ENCODE measurements around the gene NARS2.
A peak's percentile ranks its signal among the peaks of the same experiment; 100 is the strongest.

The NARS2 gene

DNA sequence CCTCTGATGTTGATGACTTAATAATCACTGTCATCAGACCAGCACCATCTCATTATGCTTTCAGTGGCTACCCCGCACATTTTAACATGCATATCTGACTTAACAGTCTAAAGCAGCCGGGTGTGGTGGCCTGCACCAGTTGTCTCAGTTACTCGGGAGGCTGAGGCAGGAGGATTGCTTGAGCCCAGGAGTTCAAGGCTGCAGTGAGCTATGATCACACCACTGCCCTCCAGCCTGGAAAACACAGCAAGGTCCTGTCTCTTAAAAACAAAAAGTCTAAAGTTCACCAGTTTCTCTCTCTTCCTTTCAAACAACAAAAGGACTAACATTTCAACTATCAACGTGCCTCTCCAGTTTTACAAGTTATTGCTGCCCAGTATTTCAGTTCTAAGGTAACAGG, 101.8 kb downstream of the NARS2 start:
- DNase-seq, result no peak

DNA sequence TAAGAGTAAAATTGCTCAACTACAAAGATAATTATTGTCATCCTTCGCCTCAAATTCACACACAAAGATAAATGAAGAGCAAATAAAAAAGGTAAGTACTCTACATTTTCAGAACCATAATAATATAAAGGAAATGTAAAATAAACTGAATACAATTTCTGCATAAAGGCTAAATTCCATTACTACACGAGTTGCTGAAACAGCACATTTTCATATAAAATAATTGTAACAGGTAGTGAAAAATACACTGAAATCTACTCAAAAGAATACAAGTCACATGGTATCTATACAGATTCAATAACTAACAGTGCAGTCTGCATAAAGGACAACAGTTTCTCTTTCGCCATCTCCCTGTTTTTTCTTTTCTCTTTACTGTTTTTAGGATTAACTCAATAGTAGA, 102.3 kb downstream of the NARS2 start:
- DNase-seq, result no peak

DNA sequence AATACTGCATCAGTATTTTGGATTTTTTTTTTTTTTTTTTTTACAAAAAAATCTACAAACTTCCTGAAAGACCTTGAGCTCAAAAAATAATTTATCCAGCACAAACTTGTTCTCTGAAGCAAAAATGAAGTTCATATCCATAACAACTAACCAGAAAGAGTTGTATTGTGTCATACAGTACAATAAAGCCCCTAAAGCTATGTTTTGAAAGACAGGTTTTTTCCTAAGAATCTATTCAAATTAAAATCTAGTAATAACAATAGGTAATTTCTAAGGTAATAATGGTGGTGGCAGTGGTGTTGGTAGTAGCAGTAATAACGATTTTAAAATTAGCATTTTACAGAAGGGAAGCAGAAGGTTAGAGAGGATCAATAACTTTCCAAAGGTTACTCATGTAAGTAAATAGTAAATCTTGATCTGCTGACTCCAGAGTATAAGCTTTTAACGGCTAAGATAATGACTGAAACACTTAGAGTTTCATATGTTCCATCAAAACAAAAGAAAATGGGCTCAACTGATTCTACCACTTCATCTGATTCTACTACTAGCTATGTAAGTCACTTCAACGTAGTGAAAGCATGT, 103.7 kb downstream of the NARS2 start:
- DNase-seq, result no peak

DNA sequence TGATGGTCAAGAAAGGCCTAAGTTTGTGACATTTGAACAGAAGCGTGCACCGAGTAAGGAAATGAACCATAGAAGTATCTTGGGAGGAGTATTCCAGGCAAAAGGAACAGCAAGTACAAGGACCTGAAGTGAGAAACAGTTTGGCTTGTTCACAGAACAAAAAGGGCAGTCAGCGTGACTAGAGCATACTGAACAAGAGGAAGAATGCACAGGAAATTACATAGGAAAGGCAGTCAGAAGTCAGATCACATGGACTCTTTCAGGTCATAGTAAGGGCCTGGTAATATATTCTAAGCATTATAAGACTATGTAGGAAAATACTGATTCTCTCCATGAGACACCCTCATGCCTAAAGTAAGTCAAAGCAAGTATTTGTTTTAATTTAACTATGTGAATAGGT, 104.8 kb downstream of the NARS2 start:
- DNase-seq, result no peak

DNA sequence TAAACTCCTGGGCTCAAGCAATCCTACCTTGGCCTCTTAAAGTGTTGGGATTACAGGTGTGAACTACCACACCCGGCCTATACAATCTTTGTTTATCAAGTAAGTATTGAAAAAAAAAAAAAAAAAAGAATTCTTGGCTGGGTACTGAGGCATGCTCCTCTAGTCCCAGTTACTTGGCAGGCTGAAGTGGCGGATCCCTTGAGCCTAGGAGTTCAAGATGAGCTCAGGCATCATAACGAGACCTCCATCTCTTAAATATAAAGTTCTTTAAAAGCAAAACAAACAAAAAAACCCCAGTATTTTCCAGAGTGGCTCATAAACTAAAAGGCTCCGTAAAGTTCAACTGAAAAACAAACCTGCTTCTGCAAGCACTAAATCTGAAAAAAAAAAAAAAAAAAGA, 106.7 kb downstream of the NARS2 start:
- no peak for DNase-seq

DNA sequence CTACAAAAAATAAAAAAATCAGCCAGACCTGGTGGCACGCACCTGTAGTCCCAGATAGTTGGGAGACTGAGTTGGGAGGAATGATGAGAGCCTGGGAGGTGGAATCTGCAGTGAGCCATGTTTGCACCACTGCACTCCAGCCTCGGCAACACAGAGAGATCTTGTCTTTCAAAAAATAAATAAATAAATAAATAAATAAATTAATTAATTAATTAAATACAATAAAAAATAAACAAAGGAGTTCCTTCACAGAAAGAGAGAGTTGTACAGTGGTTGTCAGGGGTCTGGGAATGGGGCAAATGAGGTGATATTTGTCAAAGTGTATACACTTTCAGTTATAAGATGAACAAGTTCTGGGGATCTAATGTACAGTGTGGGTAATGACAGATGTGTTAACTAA, 107.3 kb downstream of the NARS2 start:
- no peak for DNase-seq

DNA sequence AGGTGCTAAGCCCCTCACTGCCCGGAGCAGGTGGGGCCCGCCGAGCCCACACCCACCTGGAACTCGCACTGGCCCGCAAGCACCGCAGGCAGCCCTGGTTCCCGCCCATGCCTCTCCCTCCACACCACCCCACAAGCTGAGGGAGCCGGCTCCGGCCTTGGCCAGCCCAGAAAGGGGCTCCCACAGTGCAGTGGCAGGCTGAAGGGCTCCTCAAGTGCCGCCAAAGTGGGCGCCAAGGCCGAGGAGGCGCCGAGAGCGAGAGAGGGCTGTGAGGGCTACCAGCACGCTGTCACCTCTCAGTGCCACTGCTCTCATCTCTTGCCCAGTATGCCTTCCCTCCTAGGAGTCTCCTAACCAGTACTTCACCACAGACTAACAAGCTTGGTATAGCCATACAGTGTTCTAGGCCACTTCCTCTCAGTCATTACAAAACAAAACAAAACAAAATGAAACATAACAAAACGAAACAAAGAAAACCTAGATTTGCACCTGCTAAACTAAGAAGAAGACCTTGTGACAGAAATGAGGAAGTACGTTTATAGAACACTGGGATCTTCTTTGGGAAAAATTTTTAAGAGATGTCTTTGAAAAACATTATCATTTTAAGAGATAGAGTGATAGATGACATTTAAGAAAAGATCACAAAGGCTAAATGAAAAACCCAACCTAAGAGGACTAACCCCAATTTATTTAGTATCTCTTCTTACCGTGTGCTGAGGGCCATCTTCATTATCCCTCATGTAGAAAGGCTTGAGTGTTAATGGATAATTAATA, 109.3 kb downstream of the NARS2 start:
- peak; percentile 18 for DNase-seq

DNA sequence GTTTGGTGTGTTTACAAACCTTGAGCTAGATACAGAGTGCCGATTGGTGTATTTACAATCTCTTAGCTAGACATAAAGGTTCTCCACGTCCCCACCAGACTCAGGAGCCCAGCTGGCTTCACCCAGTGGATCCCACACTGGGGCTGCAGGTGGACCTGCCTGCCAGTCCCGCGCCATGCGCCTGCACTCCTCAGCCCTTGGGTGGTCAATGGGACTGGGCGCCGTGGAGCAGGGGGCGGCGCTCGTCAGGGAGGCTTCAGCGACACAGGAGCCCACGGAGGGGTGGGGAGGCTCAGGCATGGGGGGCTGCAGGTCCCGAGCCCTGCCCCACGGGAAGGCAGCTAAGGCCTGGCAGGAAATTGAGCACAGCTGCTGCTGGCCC, 109.9 kb downstream of the NARS2 start:
- DNase-seq, result peak; percentile 16

DNA sequence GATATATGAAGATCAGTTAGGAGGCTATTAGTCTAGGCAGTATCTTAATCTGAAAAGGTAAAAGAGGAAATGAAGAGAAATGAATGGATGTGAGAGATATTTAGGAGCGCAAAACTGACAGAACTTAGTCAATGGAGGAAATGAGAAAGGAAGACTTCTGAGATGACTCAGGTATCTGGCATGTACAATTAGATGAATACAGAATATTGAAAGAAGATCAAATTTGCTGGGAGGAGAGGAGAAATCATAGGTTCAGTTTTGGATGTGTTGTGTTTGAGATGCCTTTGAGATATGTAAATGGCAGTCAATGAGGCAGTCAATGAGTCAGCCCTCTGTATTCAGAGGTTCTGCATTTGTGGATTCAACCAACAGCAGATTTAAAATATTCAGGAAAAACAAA, 114.2 kb downstream of the NARS2 start:
- no peak for DNase-seq

DNA sequence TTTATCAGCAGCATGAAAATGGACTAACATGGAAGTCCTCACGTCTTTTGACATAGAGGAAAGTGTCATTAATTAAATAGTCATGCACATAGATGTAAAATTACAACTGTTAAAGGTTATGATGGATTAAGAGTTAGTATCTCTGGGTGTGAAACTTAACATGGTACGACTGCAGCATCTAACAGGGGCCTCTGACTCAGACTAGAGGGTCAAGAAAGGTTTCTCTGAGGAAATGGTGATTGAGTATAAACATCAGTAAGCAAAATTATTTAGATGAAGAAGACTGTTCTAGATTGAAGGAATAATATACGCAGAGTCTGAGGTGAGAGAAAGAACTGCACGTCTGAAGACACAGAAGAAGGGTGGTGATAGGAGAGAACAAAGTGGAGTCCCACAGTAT, 114.9 kb downstream of the NARS2 start:
- no peak for DNase-seq

DNA sequence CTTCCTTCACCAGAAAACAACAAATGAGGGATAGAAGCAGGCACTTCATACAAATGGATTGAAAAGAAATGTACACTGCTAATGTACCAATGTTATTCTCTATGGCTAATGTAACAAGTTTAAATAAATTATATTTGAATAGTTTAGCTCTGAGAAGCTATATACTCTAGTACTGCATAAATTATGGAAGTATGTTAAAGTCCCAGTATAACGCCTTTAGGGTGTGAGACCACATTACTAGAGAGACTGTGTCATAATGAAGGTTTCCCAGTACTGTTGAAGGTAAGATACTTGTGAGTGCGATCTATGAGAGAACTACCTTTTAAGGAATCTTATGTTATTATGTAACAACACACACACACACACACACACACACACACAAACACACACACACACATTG, 117.2 kb downstream of the NARS2 start:
- DNase-seq, result no peak

DNA sequence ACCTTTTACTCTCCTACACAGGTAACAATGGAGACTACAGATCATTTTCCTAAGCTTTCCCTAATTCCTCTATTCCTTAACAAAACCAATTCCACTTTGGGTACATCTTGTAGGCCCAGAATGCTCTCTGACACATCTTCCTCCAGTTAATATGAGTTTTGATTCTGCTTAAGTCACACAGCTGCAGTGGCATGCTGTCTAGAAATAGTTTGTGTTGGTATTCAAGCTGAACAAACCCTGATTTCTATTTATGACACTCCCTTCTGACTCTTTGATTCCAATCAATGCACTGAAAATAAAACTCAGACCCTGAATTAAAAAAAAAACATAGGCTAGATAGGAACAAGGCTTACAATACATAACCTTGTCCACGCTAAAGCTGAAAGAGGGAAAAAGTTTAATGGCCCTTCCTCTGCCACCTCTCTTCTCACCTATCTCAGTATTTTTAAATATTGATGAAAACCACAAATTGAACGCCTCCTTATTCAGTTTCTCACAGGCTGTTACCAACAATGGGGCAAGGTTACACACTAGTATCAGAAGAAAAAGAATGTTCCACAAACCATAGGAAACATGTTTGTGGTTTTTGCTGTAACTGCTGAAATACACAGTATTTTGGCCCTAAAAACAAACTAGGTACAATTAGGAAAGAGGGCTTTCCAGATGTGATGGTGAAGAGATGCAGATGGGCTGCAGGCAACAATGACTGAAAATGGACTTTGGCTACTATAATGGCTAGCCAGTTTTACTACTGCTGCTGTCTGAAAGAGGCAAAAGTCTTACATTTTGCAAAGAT, 121.3 kb downstream of the NARS2 start:
- DNase-seq, result no peak

DNA sequence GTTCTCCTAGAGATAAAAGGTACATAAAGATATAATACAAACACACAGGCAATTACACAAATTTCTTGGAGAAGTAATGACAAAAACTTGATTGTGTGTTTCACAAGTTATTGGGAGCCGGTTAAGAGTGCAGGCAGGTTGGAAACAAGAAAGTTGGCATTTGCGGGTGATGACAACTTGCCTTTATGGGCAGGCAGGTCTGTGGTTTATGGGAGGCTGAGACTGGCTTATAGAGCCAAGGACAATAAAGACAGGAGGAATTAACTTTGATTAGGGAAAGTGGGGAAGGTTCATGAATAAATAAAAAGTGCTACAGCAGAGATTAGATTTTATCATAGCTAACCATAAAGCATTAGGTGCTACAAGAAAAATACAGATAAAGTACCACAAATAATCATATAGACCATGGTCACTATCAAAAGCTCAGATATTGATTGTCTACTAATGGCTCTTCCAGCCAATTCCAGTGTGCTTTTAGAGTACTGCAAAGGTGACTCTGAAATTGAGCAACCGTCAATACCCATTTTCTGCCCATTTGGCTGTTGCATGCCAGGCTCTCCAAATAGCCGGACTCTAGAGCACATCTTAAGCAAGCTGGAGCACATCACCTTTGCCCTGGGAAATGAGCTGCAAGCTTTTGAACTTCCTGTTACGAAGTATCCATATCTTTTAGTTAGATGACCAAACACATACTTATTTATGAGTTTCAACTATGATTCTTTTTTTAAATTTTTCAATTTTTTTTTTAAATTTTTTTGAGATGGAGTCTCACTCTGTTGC, 123.1 kb downstream of the NARS2 start:
- DNase-seq, result no peak

DNA sequence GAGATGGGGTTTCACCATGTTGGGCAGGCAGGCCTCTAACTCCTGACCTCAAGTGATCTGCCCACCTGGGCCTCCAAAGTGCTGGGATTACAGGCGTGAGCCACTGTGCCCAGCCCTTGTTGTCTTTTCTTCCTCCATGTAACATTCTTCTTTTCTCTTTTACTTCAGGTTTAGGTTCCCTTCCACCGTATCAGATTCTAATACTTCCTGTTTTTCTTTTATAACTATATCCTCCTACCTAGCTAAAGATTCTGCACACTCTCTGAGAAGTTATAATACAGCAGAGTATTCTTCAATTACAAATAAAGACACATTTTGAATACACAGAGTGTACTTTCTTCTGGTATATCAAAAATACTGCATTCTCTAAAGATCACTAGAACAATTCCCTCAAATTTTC, 123.8 kb downstream of the NARS2 start:
- no peak for DNase-seq

DNA sequence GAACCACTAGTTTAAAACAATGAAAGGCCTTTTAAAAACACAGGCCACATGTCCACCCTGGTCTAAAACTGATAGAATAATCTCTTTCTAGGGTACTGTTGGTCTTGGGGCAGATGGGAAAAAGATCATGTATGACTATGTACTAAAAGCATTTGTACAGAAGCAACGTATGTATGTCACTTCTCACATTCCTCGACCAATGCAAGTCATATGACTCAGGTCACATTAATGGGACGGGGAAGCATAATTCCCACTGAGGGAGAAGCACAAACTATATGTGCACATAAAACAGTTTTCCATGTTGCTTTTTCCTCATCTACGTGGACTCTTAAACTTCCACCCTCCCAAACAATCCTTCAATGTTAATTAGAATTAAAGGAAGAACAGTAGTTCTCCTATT, 124.8 kb downstream of the NARS2 start:
- no peak for DNase-seq

DNA sequence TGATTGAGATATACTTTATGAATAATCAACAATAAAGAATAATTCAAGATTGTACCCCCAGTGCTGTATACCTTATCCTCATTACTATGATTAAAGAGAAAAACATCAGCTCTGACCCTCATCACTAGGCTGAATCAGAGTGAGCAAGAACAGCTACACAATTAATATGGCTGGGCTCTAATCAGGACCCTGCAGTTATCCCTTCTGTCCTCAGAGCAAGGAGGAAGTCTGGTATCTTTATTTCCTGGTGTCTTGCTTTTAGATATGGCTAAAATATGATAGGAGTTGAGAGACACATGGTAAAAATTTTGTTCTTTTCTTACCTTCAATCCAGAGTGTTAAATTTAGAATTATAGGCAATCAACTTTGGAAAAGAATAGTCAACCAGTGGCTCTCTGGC, 128.5 kb downstream of the NARS2 start:
- no peak for DNase-seq

DNA sequence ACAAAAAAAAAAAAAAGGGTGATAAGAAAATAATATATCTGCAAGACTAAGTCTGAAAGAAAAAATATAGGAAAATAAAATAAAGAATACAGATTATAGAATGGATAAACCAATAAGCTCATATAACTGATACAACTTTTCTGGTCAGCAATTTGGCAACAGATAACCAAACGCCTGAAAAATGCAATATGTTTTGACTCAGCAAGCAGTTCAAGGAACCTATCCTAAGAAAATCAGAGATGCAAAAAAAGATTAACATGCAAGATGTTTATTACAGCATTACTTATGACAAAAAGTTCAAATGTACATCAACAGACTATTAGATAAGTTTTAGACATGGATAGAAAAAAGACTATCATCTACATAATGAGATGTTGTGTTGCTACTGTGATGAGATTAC, 129.9 kb downstream of the NARS2 start:
- no peak for DNase-seq

DNA sequence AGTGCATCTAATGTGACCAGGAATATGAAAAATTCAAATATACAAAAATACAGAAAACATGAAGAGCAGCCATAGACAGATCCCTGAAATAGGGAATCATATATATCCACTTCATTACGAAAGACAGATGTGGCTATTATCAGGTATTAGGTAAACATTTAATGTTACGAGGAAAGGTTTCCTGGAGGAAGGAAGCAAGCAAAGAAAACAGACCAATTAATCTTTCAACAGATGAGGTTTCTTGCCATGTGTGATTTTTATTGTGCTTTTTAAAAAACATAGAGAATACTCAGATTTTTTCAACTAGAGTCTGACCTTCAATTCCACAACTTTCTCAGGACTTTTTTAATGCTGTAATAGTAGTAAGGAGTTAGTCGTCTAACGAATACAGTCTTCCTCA, 132.7 kb downstream of the NARS2 start:
- no peak for DNase-seq

DNA sequence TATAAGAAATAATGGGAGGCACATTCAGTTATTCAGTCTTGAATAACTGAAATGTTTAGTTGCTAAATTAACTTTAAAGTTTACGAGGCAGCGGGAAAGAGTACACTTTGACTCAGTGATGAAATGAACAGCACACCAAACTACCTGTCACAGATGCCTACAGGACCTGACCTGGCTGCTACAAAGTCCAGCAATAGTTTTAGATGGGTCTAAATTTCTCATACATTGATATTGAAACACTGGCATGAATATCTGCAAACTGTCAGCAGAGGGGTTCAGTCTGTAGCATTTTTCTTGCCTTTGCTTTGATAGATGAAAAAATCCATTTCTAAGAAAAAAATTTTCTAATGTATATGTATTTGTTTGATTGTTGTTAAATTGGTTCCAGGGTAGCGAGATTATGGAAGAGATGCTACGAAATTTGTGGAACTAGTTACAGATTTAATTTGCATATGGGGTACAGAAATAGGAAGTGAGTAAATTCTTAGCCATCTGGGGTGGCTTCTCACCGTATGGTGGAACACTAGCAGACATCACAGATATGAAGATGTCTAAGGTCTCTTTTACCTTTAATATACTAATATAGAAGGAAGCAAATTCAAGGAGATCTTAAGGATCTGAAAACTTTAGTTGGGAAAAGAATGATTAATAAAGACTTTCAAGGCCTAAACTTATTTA, 136.2 kb downstream of the NARS2 start:
- DNase-seq, result no peak

DNA sequence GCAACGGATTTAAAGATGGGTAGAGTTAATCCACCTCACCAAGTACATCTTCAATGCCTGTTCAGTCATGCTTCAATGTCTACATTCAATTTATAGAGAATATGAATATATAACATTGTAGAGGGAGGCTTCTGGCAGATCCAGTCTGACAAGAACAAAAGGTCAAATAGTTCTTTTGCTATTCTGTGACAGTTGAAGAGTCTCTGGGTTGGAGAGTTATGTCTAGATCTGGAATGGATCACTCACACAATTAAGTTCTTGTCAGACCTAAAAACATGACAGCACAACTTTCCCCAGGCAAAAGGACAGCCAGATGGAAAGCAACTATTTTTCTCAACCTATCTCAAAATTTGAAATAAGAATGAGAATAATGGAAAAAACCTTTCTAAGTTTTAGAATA, 141.7 kb downstream of the NARS2 start:
- DNase-seq, result no peak

DNA sequence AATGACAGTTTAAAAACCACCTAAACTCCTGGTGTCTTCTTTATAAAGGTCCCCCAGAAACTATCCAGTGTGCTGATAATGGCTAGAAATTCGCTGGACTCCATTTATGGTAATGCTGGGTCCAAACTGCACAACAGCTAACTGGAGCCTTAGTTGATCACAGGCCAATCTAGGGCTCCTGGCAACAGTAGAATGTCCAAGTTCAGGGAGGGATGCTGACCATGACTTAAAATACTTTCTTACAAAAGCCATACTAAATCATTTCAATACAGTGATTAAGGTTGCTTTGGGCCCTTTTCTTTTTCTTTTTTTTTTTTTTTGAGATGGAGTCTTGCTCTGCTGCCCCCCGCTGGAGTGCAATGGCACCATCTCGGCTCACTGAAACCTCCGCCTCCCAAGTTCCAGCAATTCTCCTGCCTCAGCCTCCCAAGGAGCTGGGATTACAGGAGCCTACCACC, 142.6 kb downstream of the NARS2 start:
- no peak for DNase-seq

DNA sequence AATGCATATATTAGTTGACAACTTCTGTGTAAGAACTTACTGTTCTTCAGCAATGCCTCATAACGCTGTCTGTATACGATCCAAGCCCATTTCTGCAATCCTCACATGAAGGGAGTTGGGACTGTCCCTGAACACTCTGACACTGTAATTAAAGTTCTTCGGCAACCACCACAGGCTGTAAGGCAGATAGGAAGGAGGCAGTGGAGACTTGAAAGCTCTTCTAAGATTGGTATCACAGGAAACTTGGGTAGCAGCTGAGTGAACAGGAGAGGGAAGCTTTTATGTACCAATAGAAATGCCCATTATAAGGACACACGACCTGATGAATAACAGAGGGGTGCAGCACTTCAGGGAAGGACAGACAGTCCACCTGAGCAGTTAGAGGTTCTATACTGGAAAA, 145.0 kb downstream of the NARS2 start:
- DNase-seq, result no peak

DNA sequence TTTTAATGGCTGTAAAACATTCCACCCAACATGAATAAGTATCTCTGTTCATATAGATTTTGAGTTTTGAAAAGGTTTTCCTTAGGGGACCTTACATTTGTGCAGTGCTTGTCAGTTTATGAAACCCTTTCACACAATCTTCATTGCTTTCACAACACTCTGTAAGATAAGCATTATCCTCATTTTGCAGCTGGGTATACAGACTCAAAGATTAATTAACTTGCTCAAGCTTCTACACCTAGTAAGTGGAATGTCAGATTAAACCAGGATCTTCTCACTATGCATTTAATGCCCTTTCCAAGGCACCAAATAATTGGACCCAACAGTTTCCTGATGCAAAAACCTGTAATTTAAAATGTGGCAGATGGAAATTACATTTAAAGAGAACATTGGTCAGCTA, 145.5 kb downstream of the NARS2 start:
- DNase-seq, result no peak
